ENCODE results near the gene PCGF2.

DNA sequence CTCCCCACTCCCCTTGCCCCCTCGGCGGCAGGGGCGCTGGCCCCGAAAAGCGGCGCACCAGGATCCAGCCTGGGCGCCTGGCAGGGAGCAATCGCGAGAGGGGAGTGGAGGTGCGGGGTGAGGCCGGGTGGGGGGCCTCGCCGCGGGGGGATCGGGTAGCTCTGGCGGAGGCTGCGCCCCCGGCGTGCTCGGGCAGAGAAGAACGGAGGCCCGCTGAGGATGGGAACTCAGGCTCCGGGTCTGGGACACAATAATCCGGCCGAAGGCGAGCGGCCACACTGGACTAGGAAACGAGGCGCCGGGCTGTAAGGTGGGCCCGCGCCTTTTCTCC, 721 bp upstream of the PCGF2 start:
- TF ChIP-seq, protein P1, sequence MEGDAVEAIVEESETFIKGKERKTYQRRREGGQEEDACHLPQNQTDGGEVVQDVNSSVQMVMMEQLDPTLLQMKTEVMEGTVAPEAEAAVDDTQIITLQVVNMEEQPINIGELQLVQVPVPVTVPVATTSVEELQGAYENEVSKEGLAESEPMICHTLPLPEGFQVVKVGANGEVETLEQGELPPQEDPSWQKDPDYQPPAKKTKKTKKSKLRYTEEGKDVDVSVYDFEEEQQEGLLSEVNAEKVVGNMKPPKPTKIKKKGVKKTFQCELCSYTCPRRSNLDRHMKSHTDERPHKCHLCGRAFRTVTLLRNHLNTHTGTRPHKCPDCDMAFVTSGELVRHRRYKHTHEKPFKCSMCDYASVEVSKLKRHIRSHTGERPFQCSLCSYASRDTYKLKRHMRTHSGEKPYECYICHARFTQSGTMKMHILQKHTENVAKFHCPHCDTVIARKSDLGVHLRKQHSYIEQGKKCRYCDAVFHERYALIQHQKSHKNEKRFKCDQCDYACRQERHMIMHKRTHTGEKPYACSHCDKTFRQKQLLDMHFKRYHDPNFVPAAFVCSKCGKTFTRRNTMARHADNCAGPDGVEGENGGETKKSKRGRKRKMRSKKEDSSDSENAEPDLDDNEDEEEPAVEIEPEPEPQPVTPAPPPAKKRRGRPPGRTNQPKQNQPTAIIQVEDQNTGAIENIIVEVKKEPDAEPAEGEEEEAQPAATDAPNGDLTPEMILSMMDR (IDR thresholded peaks at IDR 0.05) = no peak
- no peak for TF ChIP-seq EP300 (IDR thresholded peaks at IDR 0.05)
